GM18909 (cell line): ENCODE measurements around the gene XXYLT1.
"Not testable (repeated sequence)": the region's sequence is repeated elsewhere in the genome, so short reads cannot be mapped to it uniquely, and the experiment has no call there.

Experiments
- ATAC-seq: cut with Tn5 transposase; IDR thresholded peaks from one replicate; pipeline ENCODE4 v1.9.1; 2021; ENCODE audit warnings: mild to moderate bottlenecking; ENCODE audit not compliant: unreplicated experiment, poor library complexity

The XXYLT1 gene, protein sequence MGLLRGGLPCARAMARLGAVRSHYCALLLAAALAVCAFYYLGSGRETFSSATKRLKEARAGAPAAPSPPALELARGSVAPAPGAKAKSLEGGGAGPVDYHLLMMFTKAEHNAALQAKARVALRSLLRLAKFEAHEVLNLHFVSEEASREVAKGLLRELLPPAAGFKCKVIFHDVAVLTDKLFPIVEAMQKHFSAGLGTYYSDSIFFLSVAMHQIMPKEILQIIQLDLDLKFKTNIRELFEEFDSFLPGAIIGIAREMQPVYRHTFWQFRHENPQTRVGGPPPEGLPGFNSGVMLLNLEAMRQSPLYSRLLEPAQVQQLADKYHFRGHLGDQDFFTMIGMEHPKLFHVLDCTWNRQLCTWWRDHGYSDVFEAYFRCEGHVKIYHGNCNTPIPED

DNA sequence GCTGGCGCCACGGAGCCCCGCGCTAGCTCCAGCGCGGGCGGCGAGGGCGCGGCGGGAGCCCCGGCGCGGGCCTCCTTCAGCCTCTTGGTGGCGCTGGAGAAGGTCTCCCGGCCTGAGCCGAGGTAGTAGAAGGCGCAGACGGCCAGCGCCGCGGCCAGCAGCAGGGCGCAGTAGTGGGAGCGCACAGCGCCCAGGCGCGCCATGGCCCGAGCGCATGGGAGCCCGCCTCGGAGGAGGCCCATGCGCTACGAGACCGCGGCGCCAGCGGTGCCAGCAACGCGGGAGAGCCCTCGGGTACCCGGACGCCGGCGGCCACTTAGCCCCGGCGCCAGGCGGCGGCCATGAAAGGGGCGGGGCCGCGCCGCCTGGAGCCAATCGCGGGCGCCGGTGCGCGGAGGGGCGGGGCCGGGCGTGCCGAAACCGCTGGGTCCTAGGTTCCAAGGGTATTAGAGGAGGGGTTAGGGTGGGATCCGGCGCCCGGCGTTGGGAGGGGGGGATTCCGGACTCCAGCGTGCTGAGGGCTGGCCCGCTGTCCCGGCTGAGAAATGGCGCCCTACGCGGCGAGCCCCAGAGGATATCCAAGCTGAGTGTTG lies at the start of gene XXYLT1:
XXYLT1 (minus strand) TSS at position 343 of the 593 bp plus-strand sequence; CDS start at position 242, 101 bp downstream.
- ATAC-seq, result peak; percentile 82

DNA sequence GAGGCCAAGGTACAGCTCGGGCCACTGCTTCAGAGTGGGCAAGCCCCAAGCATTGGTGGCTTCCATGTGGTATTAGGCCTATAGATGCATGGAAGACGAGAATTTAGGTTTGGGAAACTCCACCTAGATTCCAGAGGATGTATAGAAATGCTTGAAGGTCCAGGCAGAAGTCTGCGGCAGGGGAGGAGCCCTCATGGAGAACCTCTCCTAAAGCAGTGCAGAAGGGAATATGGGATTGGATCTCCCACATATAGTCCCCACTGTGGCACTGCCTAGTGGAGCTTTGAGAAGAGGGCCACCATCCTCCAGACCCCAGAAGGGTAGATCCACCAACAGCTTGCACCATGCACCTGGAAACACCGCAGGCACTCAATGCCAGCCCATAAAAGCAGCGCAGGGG lies 48.1 kb upstream of the XXYLT1 start:
- ATAC-seq, result no peak

DNA sequence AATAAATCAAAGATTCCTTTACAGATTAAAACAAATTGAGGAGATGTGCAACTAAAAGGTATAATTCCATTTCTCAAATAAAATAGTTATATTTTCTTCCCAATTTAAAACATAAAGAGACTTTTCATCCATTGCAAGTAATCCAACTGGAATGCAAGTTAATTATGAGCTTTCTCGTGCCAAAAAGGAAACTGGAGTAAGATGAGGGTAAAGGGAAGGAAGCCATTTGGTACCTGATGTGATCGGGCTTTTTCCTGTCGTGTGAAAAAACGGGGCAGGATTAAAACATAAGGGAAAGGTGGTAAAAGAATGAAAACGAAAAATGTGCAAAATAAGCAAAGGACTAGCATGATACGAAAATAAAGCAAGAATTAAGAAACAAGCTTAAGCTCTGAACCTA lies 41.8 kb upstream of the XXYLT1 start:
- ATAC-seq, result no peak

DNA sequence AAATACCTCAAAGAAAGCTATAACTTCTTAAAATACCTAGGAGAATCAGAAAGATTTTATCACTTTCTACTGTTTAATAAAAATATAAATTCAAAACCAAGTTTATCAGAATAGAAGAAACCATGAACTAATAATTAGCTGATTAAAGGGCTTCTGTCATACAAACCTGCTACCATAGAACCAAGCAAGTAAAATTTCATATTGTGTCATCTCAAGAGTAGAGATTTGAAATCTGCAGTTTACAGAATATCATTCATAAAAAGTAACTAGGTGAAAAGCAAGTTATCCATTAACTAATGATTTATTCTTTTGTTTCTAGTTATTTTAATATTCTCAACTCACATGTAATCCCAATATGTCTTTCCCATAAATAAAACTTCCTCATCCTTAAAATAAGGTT lies 36.8 kb upstream of the XXYLT1 start:
- no peak for ATAC-seq

DNA sequence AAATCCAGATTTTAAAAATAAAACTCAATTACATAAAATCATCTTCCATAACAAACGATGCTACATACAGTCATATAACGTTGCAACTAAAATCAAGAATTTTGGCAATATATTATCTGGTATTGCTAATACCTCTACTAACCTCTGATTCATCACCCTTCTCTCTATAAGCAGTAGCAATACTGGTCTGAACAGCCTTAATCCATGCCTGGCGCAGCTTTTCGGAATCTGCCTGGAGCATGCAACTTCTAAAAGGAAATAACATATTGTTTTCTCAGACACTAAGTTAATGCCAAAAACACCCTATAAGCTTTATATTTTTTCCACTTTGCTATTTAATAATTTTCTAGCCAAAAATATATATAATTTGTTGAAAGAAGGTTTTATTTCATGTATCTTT lies 35.4 kb upstream of the XXYLT1 start:
- no peak for ATAC-seq

DNA sequence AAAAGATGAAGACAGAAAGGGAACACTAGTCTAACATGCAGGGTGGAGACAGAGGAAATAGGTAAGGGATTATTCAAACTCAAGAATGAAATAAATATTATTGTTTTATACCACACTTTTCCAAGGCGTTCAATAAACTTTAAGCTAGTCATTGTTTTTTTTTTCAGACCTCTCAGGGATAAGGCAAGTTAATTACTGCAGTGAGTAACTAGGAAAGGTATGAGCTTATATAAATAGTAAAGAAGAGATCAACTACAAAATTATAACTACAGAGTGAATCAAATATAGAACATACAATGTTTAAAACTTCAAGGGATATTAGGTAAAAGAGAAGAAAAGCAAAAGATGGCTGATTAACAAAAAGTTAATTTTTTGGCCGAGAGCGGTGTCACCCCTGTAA lies 31.5 kb upstream of the XXYLT1 start:
- ATAC-seq, result no peak

DNA sequence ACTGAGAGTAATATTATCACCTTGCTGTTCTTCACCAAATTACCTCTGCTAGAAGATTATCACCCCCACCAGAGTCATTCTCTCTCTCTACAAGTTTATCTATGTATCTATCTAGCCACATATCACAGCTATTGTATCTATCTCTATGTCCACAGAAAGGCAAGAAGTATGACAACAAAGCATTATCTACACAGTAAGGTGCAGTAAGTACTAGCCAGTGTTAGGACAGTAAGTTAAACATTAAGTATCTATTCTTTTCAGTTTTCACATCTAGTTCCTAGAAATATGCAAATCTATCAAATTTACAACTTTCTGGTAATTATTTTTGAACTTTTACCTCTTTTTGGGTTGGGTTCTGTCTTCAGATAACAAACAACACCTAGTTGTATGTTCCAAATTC lies 26.5 kb upstream of the XXYLT1 start:
- peak; percentile 68 for ATAC-seq

DNA sequence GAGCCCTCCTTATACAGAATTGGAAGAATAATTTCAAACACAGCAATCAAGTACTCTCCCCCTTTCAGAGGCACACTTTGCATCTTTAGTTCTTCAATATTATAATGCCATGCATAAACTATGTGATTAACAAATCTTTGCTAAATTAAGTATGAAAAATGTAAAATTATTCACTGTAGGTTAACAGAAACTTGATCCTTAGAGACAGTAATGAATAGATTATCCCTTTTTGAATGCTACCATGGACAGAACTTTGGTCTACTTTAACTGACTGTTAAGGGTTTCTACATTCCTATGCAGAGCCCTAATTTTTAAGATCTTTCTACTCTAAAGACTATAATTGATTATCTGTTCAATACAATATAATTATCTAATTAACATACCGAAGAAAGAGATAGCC lies 25.7 kb upstream of the XXYLT1 start:
- no peak for ATAC-seq

DNA sequence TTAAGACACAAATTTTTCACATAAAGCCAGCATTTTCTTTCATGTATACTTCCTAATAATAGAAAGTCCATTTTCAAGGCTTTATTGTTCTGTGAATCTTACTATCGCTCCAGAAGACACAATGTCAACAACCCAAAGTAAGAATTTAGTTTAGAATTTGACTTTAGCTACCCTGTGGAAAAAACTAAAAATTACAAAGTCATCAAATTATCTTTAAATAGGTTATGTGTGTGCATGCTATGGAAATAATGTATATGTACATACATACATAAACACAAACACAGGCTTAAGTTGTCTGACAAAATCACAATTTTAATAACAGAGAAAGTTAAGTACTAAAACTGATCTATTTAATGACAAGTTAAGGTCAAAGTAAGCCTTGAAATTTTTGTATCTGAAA lies 20.2 kb upstream of the XXYLT1 start:
- ATAC-seq, result no peak

DNA sequence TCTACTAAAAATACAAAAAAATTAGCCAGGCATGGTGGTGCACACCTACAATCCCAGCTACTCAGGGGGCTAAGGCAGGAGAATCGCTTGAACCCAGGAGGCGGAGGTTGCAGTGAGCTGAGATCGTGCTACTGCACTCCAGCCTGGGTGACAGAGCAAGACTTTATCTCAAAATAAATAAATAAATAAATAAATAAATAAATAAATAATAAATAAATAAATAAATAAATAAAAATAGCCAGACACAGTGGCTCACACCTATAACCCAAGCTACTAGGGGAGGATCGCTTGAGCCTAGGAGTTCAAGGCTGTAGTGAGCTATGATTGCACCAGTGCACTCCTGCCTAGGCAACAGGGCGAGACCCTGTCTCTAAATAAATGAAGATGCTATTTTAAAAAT lies 19.7 kb upstream of the XXYLT1 start:
- not testable (repeated sequence) for ATAC-seq

DNA sequence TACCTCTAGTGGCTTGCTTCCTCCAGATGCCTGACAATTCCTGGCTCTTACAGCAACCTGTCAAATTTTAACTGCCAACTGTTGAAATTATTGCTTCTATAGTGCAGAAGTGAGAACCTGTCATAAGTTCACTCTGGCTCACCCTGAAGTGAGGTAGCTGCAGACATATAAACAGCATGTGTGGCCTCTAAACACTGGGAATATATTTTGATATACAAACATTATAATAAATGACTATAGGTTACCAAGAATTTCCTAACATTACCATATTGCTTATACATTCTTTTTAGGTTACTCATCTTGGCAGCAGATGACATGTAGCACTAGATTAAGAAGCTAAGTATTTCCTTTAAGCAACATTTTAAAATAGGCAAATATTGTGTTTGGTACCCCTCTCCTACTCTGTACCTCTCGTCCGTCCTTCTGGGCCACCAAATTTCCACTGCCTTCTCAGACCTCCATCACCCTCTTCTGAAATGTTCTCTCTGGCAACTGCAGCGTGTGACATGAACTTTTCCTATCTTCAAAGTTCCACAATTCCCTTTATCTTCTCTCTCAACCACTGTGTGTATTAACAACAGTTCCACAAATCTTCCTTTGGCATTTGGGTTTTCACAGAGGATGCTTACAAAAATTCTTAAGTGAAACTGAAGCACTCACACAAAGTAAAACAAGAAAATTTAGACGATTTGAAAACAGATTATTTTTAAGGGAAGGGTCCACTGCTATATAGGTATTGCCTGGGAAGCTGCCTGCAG lies 15.3 kb upstream of the XXYLT1 start:
- no peak for ATAC-seq

DNA sequence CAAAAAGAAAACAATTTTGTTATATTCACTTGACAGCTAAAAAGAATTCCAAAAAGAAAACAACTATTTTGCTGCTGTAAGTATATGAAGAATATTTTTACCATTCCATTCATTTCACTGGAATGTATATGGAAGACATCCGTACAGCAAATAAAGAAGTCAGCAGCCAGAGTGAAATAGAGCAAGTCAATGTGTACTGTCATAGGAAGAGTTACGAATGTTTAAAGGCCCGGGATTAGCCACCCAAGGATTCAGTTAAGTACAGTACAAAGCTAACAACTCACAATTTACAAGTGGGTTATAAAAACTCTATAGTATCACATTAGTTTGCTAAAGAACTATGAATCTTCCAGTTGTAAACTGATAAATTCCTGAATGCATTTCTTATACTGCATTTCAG lies 14.4 kb upstream of the XXYLT1 start:
- no peak for ATAC-seq

DNA sequence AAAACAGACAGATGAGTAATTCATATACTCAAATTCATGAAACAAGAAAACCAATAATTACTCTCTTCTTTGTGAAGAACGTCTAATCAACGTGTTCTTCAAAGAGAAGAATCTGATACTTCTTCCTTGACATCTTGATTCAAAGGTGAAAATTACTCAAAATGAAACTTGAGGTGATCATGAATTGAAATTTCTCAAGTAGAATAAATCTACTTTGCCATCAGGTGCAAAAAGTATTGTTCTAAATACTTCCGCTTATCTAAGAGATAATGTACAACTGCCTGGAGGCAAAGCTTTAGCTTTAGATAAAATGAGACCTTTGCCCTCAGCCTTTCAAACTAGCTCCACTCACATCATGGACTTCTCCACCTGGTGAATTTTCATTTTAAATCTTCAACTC lies 13.9 kb upstream of the XXYLT1 start:
- no peak for ATAC-seq

DNA sequence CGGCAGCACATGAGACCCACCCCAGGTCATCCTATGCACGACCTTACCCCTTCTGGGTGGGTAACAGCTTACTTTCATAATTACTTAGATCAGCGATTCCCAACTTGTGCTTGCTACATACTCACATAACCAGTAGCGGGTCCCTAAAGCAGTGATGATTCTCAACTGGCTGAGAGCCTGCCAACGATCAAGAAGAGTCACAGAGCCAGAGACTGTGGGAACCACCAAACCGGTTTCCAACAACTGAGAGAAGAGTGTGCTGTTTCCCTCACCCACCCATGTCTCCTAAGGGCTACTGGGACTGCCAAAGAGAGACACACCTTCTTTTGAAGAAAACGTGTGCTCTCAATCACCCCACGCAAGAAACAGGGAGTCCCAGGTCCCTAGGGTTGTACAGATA lies 12.0 kb upstream of the XXYLT1 start:
- no peak for ATAC-seq

DNA sequence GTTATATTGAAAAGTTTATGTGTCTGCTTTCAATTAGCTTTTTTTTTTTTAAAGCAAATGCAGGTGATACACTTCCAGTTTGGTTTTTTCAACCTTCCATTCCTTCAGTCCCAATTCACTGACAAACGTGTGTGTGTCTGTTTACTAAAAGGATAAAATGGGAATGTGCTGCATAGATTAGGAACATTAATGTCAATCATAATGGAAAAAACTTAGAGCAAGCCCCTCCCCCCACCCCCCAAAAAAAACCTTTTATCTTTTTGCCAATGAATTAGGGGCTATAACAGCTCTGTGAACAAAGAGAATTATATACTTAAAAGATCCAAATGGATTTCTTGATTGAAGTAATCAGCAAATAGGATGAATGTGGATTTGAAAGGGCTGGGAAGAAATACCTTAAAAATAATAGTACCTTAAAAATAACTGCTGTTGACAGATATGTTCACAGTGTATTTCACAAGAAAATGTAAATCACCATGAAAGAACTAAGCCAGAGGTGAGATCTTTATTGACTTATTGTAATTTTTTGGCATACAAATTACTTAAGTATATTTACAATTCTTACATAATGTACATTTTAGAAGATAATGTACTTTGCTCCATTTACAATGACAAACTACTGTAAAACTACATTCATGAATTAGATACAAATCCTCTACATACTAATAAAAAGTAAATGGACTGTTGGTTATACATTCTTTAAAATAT lies 3.5 kb upstream of the XXYLT1 start:
- no peak for ATAC-seq

DNA sequence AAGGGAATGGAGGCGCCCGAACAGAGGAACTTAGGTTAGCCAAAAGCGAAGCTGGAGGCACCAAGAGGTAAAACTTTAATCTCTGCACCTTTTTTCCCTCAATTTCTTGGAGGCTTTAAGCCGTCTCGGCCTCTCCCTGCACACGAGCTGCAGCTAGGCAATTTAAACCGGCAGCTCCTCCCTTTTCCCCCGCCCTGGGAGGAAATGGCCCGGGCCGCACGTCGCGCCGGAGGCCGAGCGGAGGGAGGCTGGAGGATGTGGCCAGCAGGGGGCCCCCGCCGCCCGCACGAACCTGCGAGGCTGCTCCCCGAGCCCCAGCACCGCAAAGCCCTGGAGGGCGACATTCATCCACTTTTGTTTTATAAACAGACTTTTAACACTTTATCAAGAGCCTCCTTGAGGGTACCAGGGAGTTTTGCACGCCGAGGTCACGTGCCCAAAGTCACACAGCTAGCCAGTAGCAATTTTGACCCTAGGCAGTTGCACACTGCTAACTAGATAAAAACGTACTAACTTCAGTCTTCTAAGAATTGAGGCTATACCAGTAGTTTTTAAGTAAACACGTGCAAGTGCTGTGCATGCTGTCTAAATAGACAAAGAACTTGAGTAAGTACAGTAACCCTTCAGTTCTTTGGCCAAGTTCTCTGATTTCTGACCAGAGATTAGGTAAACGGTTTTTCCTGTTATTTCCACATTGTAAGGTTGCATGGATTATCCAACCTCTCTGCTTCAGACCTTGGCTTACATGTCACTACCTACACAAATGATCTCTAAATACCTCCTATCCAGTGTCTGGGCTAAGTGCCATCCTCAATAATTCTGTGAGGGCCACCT lies 668 bp upstream of the XXYLT1 start:
- peak; percentile 71 for ATAC-seq

DNA sequence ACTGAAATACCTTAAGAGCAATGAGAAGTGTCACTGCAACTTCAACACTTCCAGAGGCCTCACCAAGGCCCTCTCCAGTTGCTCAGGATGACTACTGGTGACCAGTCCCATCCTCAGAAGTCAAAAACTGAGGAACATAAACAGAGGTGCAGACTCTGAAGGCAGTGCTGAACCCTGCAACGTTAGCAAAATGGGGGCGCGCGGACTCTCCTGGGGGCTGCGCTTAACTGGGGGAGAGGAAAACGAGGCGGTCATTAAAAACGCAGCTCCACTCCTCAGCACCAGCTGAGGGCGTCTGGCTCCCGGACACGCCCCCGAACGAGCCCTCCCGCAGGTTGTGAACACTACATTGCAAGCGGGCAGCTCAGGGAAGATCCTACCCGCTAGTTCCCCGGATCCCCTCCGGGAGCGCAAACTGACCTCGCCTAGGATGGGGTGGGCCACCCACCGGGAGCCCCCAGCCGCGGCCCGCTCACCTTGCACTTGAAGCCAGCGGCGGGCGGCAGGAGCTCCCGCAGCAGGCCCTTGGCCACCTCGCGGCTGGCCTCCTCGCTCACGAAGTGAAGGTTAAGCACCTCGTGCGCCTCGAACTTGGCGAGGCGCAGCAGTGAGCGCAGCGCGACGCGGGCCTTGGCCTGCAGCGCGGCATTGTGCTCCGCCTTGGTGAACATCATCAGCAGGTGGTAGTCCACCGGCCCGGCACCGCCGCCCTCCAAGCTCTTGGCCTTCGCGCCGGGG lies 711 bp downstream of the XXYLT1 start:
- ATAC-seq, result peak; percentile 18

DNA sequence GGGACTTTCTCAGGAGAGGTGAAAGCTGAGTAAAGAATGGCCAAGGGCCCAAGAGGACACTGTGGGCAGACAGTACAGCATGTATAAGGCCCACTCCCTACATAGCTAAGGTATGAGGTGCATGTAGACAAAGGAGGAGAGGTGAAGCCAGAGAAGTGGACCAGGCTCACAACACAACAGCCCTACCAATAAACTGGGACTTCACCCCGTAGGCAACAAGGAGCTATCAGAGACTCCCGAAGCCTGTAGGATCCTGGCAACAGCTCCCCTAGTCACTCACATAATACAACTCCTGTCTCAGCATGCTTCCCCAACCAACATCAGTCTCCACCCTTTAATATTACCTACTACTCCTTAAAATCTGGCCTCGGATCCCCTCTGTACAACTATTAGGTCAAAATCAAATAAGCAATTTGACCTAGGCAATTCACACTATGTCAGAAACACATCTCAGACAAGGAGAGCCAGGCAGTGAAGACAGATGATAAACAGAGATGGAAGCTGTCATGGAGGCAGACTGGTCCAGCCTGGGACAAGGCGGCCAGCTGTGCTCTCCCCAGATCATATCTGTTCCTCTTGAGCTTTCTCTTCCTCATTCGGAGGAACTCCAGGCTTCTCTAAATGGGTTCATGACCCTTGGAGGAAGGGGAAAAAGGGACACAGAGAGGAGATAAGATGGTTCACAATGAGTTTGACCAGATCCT lies 1.4 kb downstream of the XXYLT1 start:
- no peak for ATAC-seq
